HG03103 (cell line): ENCODE data around the gene ACOXL.

ENCODE experiments used
- ATAC-seq: cut with Tn5 transposase; IDR thresholded peaks from one replicate; pipeline ENCODE4 v1.9.1; 2021; ENCODE audit warnings: low read depth; ENCODE audit not compliant: unreplicated experiment

The ACOXL gene

GRCh38 chr2:111167863-111168162 lies 435.4 kb downstream of the ACOXL start:
- ATAC-seq = no peak
